Measurements from ENCODE around the gene NTN3.

Gene NTN3

DNA sequence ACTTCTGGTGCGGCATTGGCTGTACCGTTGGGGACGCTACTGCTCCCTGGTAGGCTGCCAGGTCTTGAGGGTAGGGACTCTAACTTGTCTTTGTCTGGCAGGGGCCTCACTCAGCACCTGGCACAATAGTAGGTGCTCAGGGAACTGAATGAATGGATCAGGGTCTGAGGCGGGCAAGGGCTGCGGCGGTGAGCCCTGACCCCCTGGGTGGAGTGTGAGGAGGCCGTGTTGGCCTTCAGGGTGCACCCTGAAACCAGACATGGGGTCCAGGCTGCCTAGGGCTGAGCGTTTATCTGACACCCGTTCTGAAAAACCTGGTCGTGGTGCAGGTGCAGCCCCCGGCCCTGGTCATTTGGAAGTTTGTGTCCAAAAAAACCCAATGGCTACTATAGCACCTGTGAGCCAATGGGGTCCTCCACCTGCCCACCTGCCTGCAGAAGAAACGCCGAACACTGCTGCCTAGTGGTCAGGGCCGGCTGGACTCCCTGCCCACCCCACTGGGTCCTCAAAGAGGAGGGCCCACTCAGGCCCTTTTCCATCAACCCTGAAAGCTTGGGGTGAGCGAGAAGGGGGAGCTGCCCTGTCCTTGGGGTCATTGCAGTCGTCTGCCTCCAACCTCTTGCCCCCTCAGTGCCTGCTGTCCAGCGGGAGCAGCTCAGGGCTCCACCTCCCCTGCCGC, 37.8 kb downstream of the NTN3 start:
- no peak overlapping the region for H4K8ac ChIP-seq (ENCODE audit: low read depth, low read length)
- peaks cover 2% of the 10 kb centered on the region for H3K79me1 ChIP-seq (ENCODE audit: low read depth, low read length)
- peak overlapping the region; percentile 13 for H2BK5ac ChIP-seq (ENCODE audit: low read length)
- no peaks in the 10 kb centered on the region for H3K36me3 ChIP-seq (replicated peaks in 1 of 2; ENCODE audit: control insufficient read depth in 2 of 2, insufficient read depth in 2 of 2, low read length in 2 of 2)
- H3K23ac ChIP-seq (ENCODE audit: low read depth, low read length, poor library complexity): no peak overlapping the region
- no peak overlapping the region for H3K27ac ChIP-seq (replicated peaks; ENCODE audit: low read length)
- no peak overlapping the region for H2AFZ ChIP-seq (ENCODE audit: low read length)
- no peak overlapping the region for H2BK15ac ChIP-seq (ENCODE audit: low read length)
- peaks cover 21 to 22% of the 10 kb centered on the region in 2 donors for H3K4me1 ChIP-seq (ENCODE audit: control insufficient read depth in 2 of 2, insufficient read depth in 1 of 2, low read depth in 1 of 2, low read length in 2 of 2)
- H3K18ac ChIP-seq (ENCODE audit: low read length): no peak overlapping the region
- no peaks in the 10 kb centered on the region for H3K9me3 ChIP-seq (replicated peaks in 1 of 2; ENCODE audit: control insufficient read depth in 2 of 2, insufficient read depth in 1 of 2, low read depth in 1 of 2, low read length in 2 of 2)
- no peak overlapping the region for H3K14ac ChIP-seq (ENCODE audit: low read length)
- H3K27me3 ChIP-seq (ENCODE audit: control insufficient read depth in 3 of 3, insufficient read depth in 3 of 3, low read depth in 1 of 3, low read length in 3 of 3): no peaks in the 10 kb centered on the region
- H3K4me3 ChIP-seq (ENCODE audit: low read length in 2 of 2): no peak overlapping the region
- no peak overlapping the region for H2BK12ac ChIP-seq (ENCODE audit: low read length)
- no CpG with 5 or more reads among the region's 18 CpGs for WGBS, 2 donors (ENCODE audit: extremely low coverage in 2 of 2, insufficient read length in 2 of 2, insufficient replicate concordance in 1 of 2)
- no peak overlapping the region for H3K4me2 ChIP-seq (ENCODE audit: insufficient read depth, low read length, poor library complexity, severe bottlenecking)
- H3K4ac ChIP-seq (ENCODE audit: low read length): no peak overlapping the region
- DNase-seq (ENCODE audit: low spot score): no peak
- no peak overlapping the region for H4K91ac ChIP-seq (ENCODE audit: low read depth, low read length, poor library complexity)
- H2AK5ac ChIP-seq (ENCODE audit: low read depth, low read length): peak overlapping the region; percentile 15
- H3K9ac ChIP-seq (ENCODE audit: low read depth, low read length, poor library complexity): no peak overlapping the region
- peak overlapping the region; percentile 17 for H2BK120ac ChIP-seq (ENCODE audit: low read depth, low read length)

DNA sequence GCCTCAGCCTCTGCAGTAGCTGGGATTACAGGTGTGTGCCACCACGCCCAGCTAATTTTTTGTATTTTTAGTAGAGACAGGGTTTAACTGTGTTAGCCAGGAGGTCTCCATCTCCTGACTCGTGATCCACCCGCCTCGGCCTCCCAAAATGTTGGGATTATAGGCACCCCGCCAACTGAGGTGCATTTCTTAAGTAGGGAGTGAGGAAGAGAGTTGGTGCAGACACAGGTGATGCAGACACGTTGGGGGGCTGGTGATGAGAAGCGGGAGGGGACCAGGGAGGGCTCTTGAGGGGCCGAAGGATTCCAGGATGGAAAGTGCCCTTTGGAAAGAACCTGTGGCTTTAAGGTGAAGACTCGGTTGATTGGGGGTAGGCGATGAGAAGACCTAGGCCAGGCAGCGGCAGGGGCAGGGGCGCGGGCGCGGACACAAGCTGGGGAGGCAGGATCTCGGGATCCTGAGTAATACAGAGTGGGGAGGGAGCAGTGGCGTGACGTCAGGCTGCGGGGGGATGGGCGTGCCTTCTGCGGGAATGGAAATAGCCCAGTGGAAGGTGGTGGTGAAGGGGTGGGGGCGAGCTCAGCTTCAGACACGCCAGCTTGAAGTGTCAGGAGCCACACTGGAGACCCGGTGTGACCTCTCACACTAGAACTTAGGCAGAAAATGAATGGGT, 40.2 kb downstream of the NTN3 start:
- Histone ChIP-seq H3K27ac (replicated peaks; ENCODE audit: low read length) (no peak overlapping the region), H3K4me3 (ENCODE audit: low read length in 2 of 2) (no peak overlapping the region), H4K8ac (ENCODE audit: low read depth, low read length) (no peak overlapping the region), H3K18ac (ENCODE audit: low read length) (peak overlapping the region; percentile 38), H3K4ac (ENCODE audit: low read length) (no peak overlapping the region), H2BK5ac (ENCODE audit: low read length) (no peak overlapping the region), H2BK120ac (ENCODE audit: low read depth, low read length) (peak overlapping the region; percentile 72), H3K27me3 (ENCODE audit: control insufficient read depth in 3 of 3, insufficient read depth in 3 of 3, low read depth in 1 of 3, low read length in 3 of 3) (no peaks in the 10 kb centered on the region), H3K23ac (ENCODE audit: low read depth, low read length, poor library complexity) (no peak overlapping the region), H3K36me3 (replicated peaks in 1 of 2; ENCODE audit: control insufficient read depth in 2 of 2, insufficient read depth in 2 of 2, low read length in 2 of 2) (peaks cover 0 to 11% of the 10 kb centered on the region in 2 donors), H3K79me1 (ENCODE audit: low read depth, low read length) (peaks cover 11% of the 10 kb centered on the region), H3K9me3 (replicated peaks in 1 of 2; ENCODE audit: control insufficient read depth in 2 of 2, insufficient read depth in 1 of 2, low read depth in 1 of 2, low read length in 2 of 2) (no peaks in the 10 kb centered on the region), H2BK15ac (ENCODE audit: low read length) (peak overlapping the region; percentile 73), H2AK5ac (ENCODE audit: low read depth, low read length) (peak overlapping the region; percentile 91), H3K14ac (ENCODE audit: low read length) (peak overlapping the region; percentile 27), H2BK12ac (ENCODE audit: low read length) (no peak overlapping the region), H3K4me2 (ENCODE audit: insufficient read depth, low read length, poor library complexity, severe bottlenecking) (no peak overlapping the region), H3K9ac (ENCODE audit: low read depth, low read length, poor library complexity) (no peak overlapping the region), H3K4me1 (ENCODE audit: control insufficient read depth in 2 of 2, insufficient read depth in 1 of 2, low read depth in 1 of 2, low read length in 2 of 2) (peaks cover 31 to 36% of the 10 kb centered on the region in 2 donors), H2AFZ (ENCODE audit: low read length) (peak overlapping the region; percentile 23), H4K91ac (ENCODE audit: low read depth, low read length, poor library complexity) (no peak overlapping the region)
- WGBS, 2 donors (ENCODE audit: extremely low coverage in 2 of 2, insufficient read length in 2 of 2, insufficient replicate concordance in 1 of 2): no CpG with 5 or more reads among the region's 24 CpGs
- DNase-seq (ENCODE audit: low spot score): no peak

DNA sequence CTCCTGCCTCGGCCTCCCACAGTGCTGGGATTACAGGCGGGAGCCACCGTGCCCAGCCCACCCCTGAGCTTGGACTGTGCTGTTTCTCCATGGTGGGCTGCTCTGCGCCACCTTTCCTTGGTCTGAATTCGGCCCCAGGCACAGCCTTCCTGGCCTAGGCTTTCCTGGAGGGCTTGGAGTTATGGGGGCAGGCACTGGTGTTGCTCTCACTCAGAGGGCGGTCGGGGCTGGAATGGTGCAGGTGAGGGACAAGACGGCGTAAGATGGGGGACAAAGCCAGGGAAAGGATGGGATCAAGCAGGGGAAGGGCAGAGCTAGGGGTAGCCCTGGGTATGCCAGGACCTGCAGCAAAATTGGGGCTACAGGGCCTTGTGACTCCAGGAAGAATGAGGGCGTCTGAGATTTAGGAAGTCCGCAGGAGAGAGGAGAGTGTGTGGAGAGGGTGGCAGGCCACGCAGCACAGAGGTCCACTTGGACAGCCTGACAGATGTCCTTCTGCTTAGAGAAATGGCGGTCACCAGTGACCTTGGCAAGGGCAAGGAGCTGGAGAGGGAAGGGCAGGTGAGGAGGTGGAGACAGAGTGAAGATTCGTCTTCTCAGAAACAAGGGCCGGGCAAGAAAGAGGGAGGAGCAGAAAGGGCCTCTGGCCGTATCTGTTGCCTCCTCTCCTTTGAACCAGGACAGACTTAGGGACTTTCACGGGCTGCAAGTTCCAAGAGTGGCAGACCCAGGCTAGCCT, 41.1 kb downstream of the NTN3 start:
- H2BK12ac ChIP-seq (ENCODE audit: low read length): peak overlapping the region; percentile 47
- peaks cover 0 to 19% of the 10 kb centered on the region in 2 donors for H3K36me3 ChIP-seq (replicated peaks in 1 of 2; ENCODE audit: control insufficient read depth in 2 of 2, insufficient read depth in 2 of 2, low read length in 2 of 2)
- peak overlapping the region; percentile 73 for H2BK15ac ChIP-seq (ENCODE audit: low read length)
- peak overlapping the region; percentile 85 for H3K4ac ChIP-seq (ENCODE audit: low read length)
- no CpG with 5 or more reads among the region's 17 CpGs for WGBS, 2 donors (ENCODE audit: extremely low coverage in 2 of 2, insufficient read length in 2 of 2, insufficient replicate concordance in 1 of 2)
- H3K9me3 ChIP-seq (replicated peaks in 1 of 2; ENCODE audit: control insufficient read depth in 2 of 2, insufficient read depth in 1 of 2, low read depth in 1 of 2, low read length in 2 of 2): no peaks in the 10 kb centered on the region
- peak overlapping the region; percentile 75 for H3K23ac ChIP-seq (ENCODE audit: low read depth, low read length, poor library complexity)
- no peak overlapping the region for H4K8ac ChIP-seq (ENCODE audit: low read depth, low read length)
- no peak overlapping the region for H3K14ac ChIP-seq (ENCODE audit: low read length)
- H3K4me1 ChIP-seq (ENCODE audit: control insufficient read depth in 2 of 2, insufficient read depth in 1 of 2, low read depth in 1 of 2, low read length in 2 of 2): peaks cover 31 to 38% of the 10 kb centered on the region in 2 donors
- H3K9ac ChIP-seq (ENCODE audit: low read depth, low read length, poor library complexity): peak overlapping the region; percentile 53
- H2AK5ac ChIP-seq (ENCODE audit: low read depth, low read length): peak overlapping the region; percentile 91
- H4K91ac ChIP-seq (ENCODE audit: low read depth, low read length, poor library complexity): peak overlapping the region; percentile 75
- H3K4me3 ChIP-seq (ENCODE audit: low read length in 2 of 2): no peak overlapping the region
- peaks cover 13% of the 10 kb centered on the region for H3K79me1 ChIP-seq (ENCODE audit: low read depth, low read length)
- H3K4me2 ChIP-seq (ENCODE audit: insufficient read depth, low read length, poor library complexity, severe bottlenecking): no peak overlapping the region
- peak overlapping the region; percentile 99 for H3K18ac ChIP-seq (ENCODE audit: low read length)
- no peak for DNase-seq (ENCODE audit: low spot score)
- H3K27me3 ChIP-seq (ENCODE audit: control insufficient read depth in 3 of 3, insufficient read depth in 3 of 3, low read depth in 1 of 3, low read length in 3 of 3): no peaks in the 10 kb centered on the region
- peak overlapping the region; percentile 97 for H2BK120ac ChIP-seq (ENCODE audit: low read depth, low read length)
- H2BK5ac ChIP-seq (ENCODE audit: low read length): no peak overlapping the region
- H3K27ac ChIP-seq (replicated peaks; ENCODE audit: low read length): no peak overlapping the region
- peak overlapping the region; percentile 23 for H2AFZ ChIP-seq (ENCODE audit: low read length)

All from neuronal stem cell (in vitro differentiated cells).